Right atrium auricular region (tissue), 2 donors: ENCODE measurements around the gene EMILIN2. TPM values are rescaled to one million over a fixed set of nuclear protein-coding genes. Genes with fewer than 3 reads are reported as not detected.

Source experiments
- DNase-seq: peaks from one replicate; pipeline ENCODE4 v3.0.0-alpha.2; 2019; ENCODE audit warnings: low spot score
- H3K27ac ChIP-seq, 2 donors: fragments of 200-600 bp; sonication (generic); 1 replicate in 1 of 2; 2 replicates in 1 of 2; pipeline ENCODE4 v1.5.1; 2016 to 2019
- H3K27me3 ChIP-seq, 2 donors: fragments of 200-600 bp; sonication (generic); one replicate each; pipeline versions ENCODE4 v1.5.1 to v1.6.0; 2017 to 2019
- H3K36me3 ChIP-seq: fragments of 200-600 bp; sonication (generic); one replicate; pipeline ENCODE4 v1.5.1; 2016
- H3K4me1 ChIP-seq, 2 donors: fragments of 200-600 bp; sonication (generic); one replicate each; pipeline versions ENCODE4 v1.5.1 to v1.6.0; 2017 to 2019
- H3K4me3 ChIP-seq, 2 donors: fragments of 200-600 bp; sonication (generic); 1 replicate in 1 of 2; 2 replicates in 1 of 2; pipeline ENCODE4 v1.5.1; 2017 to 2019; ENCODE audit warnings: mild to moderate bottlenecking in 1 of 2, moderate library complexity in 1 of 2
- H3K9me3 ChIP-seq, 2 donors: fragments of 200-600 bp; sonication (generic); one replicate each; pipeline ENCODE4 v1.5.1; 2019
- CTCF ChIP-seq, 2 donors: fragments of 200-600 bp; sonication (generic); IDR thresholded peaks; one replicate each; pipeline ENCODE4 v1.5.1; 2019; ENCODE audit warnings: antibody characterized with exemption in 2 of 2
- total RNA-seq, 2 donors: library from RNA; depleted of rRNA; stranded (reverse); fragments of >200 nt; gene quantifications; one replicate each; pipeline ENCODE4 v1.1.0, GENCODE V29; 2016

The EMILIN2 gene
- total RNA-seq, 2 donors from 2014 or later = 6.9 to 13.2 TPM

GRCh38 chr18:2901423-2901985 lies 54.7 kb downstream of the EMILIN2 start:
- peak overlapping the region; percentile 27 to 46 for H3K27ac ChIP-seq
- no peak for DNase-seq

GRCh38 chr18:2902327-2902726 lies 55.5 kb downstream of the EMILIN2 start:
- H3K27ac ChIP-seq = peak overlapping the region; percentile 46 to 54
- peaks cover 0 to 60% of the 10 kb centered on the region in 2 donors for H3K4me1 ChIP-seq

More at GRCh38 chr18:2901423-2901985, 54.7 kb downstream of the EMILIN2 start:
- H3K9me3 ChIP-seq = no peaks in the 10 kb centered on the region
- H3K36me3 ChIP-seq = no peaks in the 10 kb centered on the region
- no peak for TF ChIP-seq CTCF (IDR thresholded peaks at IDR 0.05)
- H3K27me3 ChIP-seq = no peaks in the 10 kb centered on the region
- H3K4me1 ChIP-seq = peaks cover 0 to 51% of the 10 kb centered on the region in 2 donors
- H3K4me3 ChIP-seq = no peak overlapping the region

GRCh38 chr18:2903006-2903405 lies 56.2 kb downstream of the EMILIN2 start:
- peak; percentile 78 for DNase-seq
- TF ChIP-seq CTCF (IDR thresholded peaks at IDR 0.05) = no peak
- H3K9me3 ChIP-seq = no peaks in the 10 kb centered on the region
- H3K4me3 ChIP-seq = no peak overlapping the region
- peak overlapping the region; percentile 46 to 54 for H3K27ac ChIP-seq
- H3K27me3 ChIP-seq = no peaks in the 10 kb centered on the region
- peaks cover 0 to 62% of the 10 kb centered on the region in 2 donors for H3K4me1 ChIP-seq
- H3K36me3 ChIP-seq = no peaks in the 10 kb centered on the region

More at GRCh38 chr18:2902327-2902726, 55.5 kb downstream of the EMILIN2 start:
- no peaks in the 10 kb centered on the region for H3K36me3 ChIP-seq
- TF ChIP-seq CTCF (IDR thresholded peaks at IDR 0.05) = no peak
- no peak for DNase-seq
- H3K4me3 ChIP-seq = no peak overlapping the region
- H3K27me3 ChIP-seq = no peaks in the 10 kb centered on the region
- no peaks in the 10 kb centered on the region for H3K9me3 ChIP-seq

GRCh38 chr18:2905854-2906703 lies 59.3 kb downstream of the EMILIN2 start:
- no peak for TF ChIP-seq CTCF (IDR thresholded peaks at IDR 0.05)
- no peaks in the 10 kb centered on the region for H3K36me3 ChIP-seq
- DNase-seq = peak; percentile 77
- H3K27me3 ChIP-seq = no peaks in the 10 kb centered on the region
- peak overlapping the region; percentile 26 to 75 for H3K27ac ChIP-seq
- H3K9me3 ChIP-seq = no peaks in the 10 kb centered on the region
- H3K4me3 ChIP-seq = peak overlapping the region; percentile 44 to 57
- peaks cover 0 to 54% of the 10 kb centered on the region in 2 donors for H3K4me1 ChIP-seq

- H3K9me3 ChIP-seq = no peaks in the 10 kb centered on the region
- H3K36me3 ChIP-seq = no peaks in the 10 kb centered on the region
- DNase-seq = peak; percentile 56
- TF ChIP-seq CTCF (IDR thresholded peaks at IDR 0.05) = peak in 1 of 2 donors; percentile 31
- peak overlapping the region; percentile 27 to 75 for H3K27ac ChIP-seq
- H3K27me3 ChIP-seq = no peaks in the 10 kb centered on the region
- peaks cover 0 to 46% of the 10 kb centered on the region in 2 donors for H3K4me1 ChIP-seq
- H3K4me3 ChIP-seq = peak overlapping the region; percentile 44 to 57
These were observed 60.1 kb downstream of the EMILIN2 start for GRCh38 chr18:2906704-2907549.
